Activated CD8-positive, alpha-beta T cell treated with anti-CD3 and anti-CD28 coated beads for 36 hours (primary cell): ENCODE data around the gene WFDC1. TPM values are rescaled to one million over a fixed set of nuclear protein-coding genes. Genes with fewer than 3 reads are reported as not detected.
"Not testable (repeated sequence)": the region's sequence is repeated elsewhere in the genome, so short reads cannot be mapped to it uniquely, and the experiment has no call there.

Source experiments
- ATAC-seq: fragments of 200-7000 bp; cut with Tn5 transposase; one replicate; pipeline ENCODE4 v1.10.0; 2021; ENCODE audit warnings: mild to moderate bottlenecking, moderate library complexity
- CTCF ChIA-PET: fragments of 350-600 bp; sonication (Branson Sonifier 250); formaldehyde crosslinking; loops from one replicate; lab custom pipeline; 2021; ENCODE audit warnings: antibody characterized with exemption; lab: Charles Lee
- POLR2A ChIA-PET: fragments of 350-600 bp; sonication (Branson Sonifier 250); formaldehyde crosslinking; loops from one replicate; lab custom pipeline; 2021; ENCODE audit warnings: antibody characterized with exemption; lab: Charles Lee
- DNase-seq: peaks from one replicate; pipeline ENCODE4 v3.0.0-alpha.2; 2020
- H3K27ac Mint-ChIP-seq: one replicate; pipeline ENCODE4 v1.8.0; 2021; ENCODE audit warnings: mild to moderate bottlenecking, mixed read lengths
- H3K27me3 Mint-ChIP-seq: one replicate; pipeline ENCODE4 v1.8.0; 2021; ENCODE audit warnings: mixed read lengths
- H3K36me3 Mint-ChIP-seq: one replicate; pipeline ENCODE4 v1.8.0; 2021; ENCODE audit warnings: low read depth, mixed read lengths
- H3K4me1 Mint-ChIP-seq: one replicate; pipeline ENCODE4 v1.8.0; 2021; ENCODE audit warnings: low read depth, mixed read lengths
- H3K4me3 Mint-ChIP-seq: one replicate; pipeline ENCODE4 v1.8.0; 2021; ENCODE audit warnings: mild to moderate bottlenecking, moderate library complexity, mixed read lengths
- H3K9me3 Mint-ChIP-seq: one replicate; pipeline ENCODE4 v1.8.0; 2021; ENCODE audit warnings: mixed read lengths
- CTCF ChIP-seq: fragments of 200-600 bp; IDR thresholded peaks from one replicate; pipeline ENCODE4 v1.8.0; 2022; ENCODE audit warnings: antibody characterized with exemption, mild to moderate bottlenecking
- intact Hi-C: fragments of 100-400 bp; cut with micrococcal nuclease; formaldehyde crosslinking; loops from one replicate; pipeline ENCODE4 v1.10.0; 2022
- total RNA-seq, 2 experiments: library from RNA; stranded (reverse); gene quantifications; one replicate each; pipeline ENCODE4 v1.2.3, GENCODE V29; 2021

Gene WFDC1
- total RNA-seq, 2 experiments from 2014 or later: not detected

DNA sequence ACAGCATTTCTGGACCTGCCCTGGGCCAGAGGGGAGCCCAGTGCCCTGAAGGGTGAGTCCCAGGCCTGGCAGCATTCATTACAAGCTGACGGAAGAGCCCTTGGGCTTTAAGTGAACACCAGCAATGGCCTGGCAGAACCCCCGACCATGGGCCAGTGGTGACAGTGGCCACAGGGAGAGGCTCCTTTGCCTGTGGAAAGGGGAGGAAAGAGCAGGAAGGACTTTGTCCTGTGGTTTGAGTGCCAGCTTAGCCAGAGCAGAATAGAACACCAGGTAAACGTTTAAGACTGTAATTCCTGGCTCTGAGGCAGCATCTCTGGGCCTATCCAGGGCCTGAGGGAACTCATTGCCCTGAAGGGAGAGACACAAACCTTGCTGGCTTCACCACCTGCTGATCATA, 39.4 kb downstream of the WFDC1 start:
- intact Hi-C loops: no loop called here
- H3K36me3 Mint-ChIP-seq: no peaks in the 10 kb centered on the region
- H3K4me3 Mint-ChIP-seq: no peak overlapping the region
- peaks cover 16% of the 10 kb centered on the region for H3K9me3 Mint-ChIP-seq
- no peaks in the 10 kb centered on the region for H3K27me3 Mint-ChIP-seq
- no peak for TF ChIP-seq CTCF
- POLR2A ChIA-PET: no interaction called here
- CTCF ChIA-PET: no interaction called here
- no peak for DNase-seq
- no peak for ATAC-seq
- no peaks in the 10 kb centered on the region for H3K4me1 Mint-ChIP-seq
- no peak overlapping the region for H3K27ac Mint-ChIP-seq

DNA sequence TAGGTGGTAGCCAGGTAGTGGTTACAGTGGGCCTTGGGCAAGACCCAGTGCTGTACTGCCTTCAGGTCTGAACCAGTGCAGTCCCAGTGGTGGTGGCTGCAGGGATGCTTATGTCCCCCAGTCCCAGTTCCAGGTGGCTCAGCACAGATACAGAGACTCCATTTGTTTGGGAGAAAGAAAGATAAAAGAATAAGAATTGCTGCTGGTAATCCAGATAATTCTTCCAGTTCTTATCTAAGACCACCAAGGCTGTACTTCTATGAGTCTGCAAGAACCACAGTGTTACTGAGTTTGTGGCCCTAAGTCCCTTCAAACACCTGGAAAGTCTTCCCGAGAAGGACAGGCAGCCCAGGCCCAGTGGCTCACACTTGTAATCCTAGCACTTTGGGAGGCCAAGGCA, 39.8 kb downstream of the WFDC1 start:
- no peaks in the 10 kb centered on the region for H3K4me1 Mint-ChIP-seq
- no peak overlapping the region for H3K27ac Mint-ChIP-seq
- H3K9me3 Mint-ChIP-seq: peaks cover 16% of the 10 kb centered on the region
- H3K4me3 Mint-ChIP-seq: no peak overlapping the region
- no peak for TF ChIP-seq CTCF
- no peaks in the 10 kb centered on the region for H3K36me3 Mint-ChIP-seq
- ChIA-PET CTCF (no interaction called here), POLR2A (no interaction called here)
- no peak for DNase-seq
- intact Hi-C loops: no loop called here
- H3K27me3 Mint-ChIP-seq: no peaks in the 10 kb centered on the region
- no peak for ATAC-seq

DNA sequence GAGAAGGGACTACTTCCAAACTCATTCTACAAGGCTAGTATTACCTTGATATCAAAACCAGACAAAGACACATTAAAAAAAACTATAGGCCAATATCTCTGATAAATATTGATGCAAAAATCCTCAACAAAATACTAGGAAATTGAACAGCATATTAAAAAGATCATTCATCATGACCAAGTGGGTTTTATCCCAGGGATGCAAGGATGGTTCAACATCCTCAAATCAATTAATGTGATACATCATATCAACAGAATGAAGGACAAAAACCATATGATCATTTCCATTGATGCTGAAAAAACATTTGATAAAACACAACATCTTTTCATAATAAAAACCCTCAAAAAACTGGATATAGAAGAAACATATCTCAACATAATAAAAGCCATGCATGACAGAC, 42.6 kb downstream of the WFDC1 start:
- DNase-seq, H3K27me3 Mint-ChIP-seq, intact Hi-C loops, H3K27ac Mint-ChIP-seq, H3K36me3 Mint-ChIP-seq, POLR2A ChIA-PET, CTCF ChIA-PET, ATAC-seq, H3K4me3 Mint-ChIP-seq, H3K4me1 Mint-ChIP-seq: not testable (repeated sequence)
- peaks cover 16% of the 10 kb centered on the region for H3K9me3 Mint-ChIP-seq

DNA sequence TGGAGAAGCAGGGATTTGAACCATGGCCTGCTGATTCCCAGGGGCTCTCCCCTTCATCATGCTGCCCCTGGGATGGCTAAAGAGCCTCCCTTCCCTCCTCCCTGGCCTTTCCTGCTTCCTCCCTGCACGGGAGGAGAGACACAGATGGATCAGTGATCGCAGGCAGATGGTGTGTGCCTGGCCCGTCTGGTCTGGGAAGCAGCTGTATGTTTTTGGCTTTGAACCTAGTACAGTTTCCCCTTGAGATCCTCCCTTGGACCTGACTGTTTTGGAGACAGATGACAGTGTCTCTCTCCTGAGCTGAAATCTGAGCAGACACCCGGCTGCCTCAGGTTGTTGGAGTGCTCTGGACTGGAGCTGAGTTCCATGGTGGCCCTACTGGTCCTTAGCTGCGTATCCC, 44.6 kb downstream of the WFDC1 start:
- ChIA-PET POLR2A (no interaction called here), CTCF (no interaction called here)
- Mint-ChIP-seq H3K9me3 (peaks cover 16% of the 10 kb centered on the region), H3K27me3 (no peaks in the 10 kb centered on the region), H3K27ac (no peak overlapping the region), H3K36me3 (no peaks in the 10 kb centered on the region), H3K4me3 (no peak overlapping the region), H3K4me1 (no peaks in the 10 kb centered on the region)
- TF ChIP-seq CTCF: no peak
- DNase-seq (no peak), ATAC-seq (no peak)
- intact Hi-C loops: no loop called here

GRCh38 chr16:84339766-84340165, 45.1 kb downstream of the WFDC1 start:
- H3K36me3 Mint-ChIP-seq: no peaks in the 10 kb centered on the region
- POLR2A ChIA-PET: no interaction called here
- DNase-seq: no peak
- peaks cover 16% of the 10 kb centered on the region for H3K9me3 Mint-ChIP-seq
- no peak overlapping the region for H3K4me3 Mint-ChIP-seq
- ATAC-seq: no peak
- CTCF ChIA-PET: no interaction called here
- intact Hi-C loops: no loop called here
- H3K27me3 Mint-ChIP-seq: no peaks in the 10 kb centered on the region
- no peak overlapping the region for H3K27ac Mint-ChIP-seq
- TF ChIP-seq CTCF: no peak
- no peaks in the 10 kb centered on the region for H3K4me1 Mint-ChIP-seq
